ENCODE results near the gene FAM163B. TPM values are rescaled to one million over a fixed set of nuclear protein-coding genes. Genes with fewer than 3 reads are reported as not detected.

The FAM163B gene
- polyA plus RNA-seq, 1 of the 3 experiments (the other 2 are of a cell fraction) = 0.05 TPM

DNA sequence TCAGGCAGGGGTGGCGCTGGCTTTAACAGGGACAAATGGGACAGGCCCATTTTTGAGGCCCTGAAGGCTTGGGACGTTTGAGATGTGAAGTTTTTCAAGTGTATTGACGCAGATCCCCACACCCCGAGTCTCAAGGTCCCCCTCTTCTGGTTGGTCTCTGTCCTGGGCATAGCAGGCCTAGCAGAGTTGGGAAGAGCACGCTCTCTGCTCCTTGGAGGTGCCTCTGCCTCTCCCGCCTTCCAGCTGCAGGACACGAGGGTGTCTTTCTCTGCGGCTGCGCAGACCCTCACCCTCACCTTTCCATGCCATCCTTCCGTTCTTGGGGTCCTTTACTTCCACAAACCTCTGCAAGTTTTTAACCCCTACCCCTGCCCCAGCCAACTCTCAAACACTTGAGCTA lies 56.1 kb downstream of the FAM163B start:
- no peak for TF ChIP-seq FOXJ3 (CRISPR knock-in tag; IDR thresholded peaks at IDR 0.05)
- H2AFZ ChIP-seq (ENCODE audit: low read depth) = no peak overlapping the region
- no peak overlapping the region for H3K9ac ChIP-seq
- H3K4me2 ChIP-seq = no peak overlapping the region
- 84% methylated on average over 6 of the region's 10 CpGs for WGBS (ENCODE audit: low lambda C conversion rate)
- H4K20me1 ChIP-seq (ENCODE audit: insufficient read depth) = no peaks in the 10 kb centered on the region
- no peaks in the 10 kb centered on the region for H3K36me3 ChIP-seq (replicated peaks in 1 of 2; ENCODE audit: control insufficient read depth in 1 of 2, insufficient read depth in 2 of 2, low read length in 1 of 2)
- H3K4me3 ChIP-seq (ENCODE audit: low read depth in 2 of 2, low read length in 1 of 2) = no peak overlapping the region
- H3K4me1 ChIP-seq (ENCODE audit: control insufficient read depth in 1 of 2, insufficient read depth in 2 of 2, low read depth in 1 of 2, low read length in 1 of 2) = peaks cover 6 to 30% of the 10 kb centered on the region in 2 experiments
- H3K27me3 ChIP-seq (ENCODE audit: insufficient read depth) = no peaks in the 10 kb centered on the region
- H3K27ac ChIP-seq (ENCODE audit: low read depth in 2 of 2, low read length in 1 of 2) = no peak overlapping the region; a peak in 1 of 4 replicates
- peaks cover 2% of the 10 kb centered on the region for H3F3A ChIP-seq (replicated peaks; ENCODE audit: insufficient read depth)
- no peaks in the 10 kb centered on the region for H3K79me2 ChIP-seq (ENCODE audit: insufficient read depth)
- ChIA-PET CTCF (interaction anchor here (0.6 to 1.1 kb wide), 5 partner anchors 8 to 76 kb away, joined by 3 to 4 read pairs (median 3); no protein-coding TSS in a partner anchor), POLR2A (no interaction called here)
- DNase-seq = no peak
- H3K9me2 ChIP-seq = no peaks in the 10 kb centered on the region
- no peaks in the 10 kb centered on the region for H3K9me3 ChIP-seq

DNA sequence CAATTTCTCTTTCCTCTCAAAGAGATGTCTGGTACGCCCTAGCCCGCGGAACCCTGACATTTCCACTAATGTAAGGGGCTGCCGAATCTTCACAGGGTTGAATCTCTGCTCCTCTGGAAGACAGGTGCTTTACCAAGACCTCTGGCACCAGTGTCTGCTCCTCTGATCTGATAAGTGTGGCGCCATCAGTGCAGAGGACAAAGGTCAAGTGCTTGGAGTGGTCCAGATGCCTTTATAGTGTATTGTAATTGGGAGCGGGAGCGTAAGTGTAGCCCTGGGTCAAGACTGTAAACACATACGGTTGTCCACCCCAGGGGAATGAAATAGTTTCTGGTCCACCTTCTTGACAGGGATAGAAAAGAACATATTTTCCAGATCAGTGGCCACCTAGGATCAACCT lies 57.0 kb downstream of the FAM163B start:
- ChIA-PET CTCF (interaction anchor here (1.0 to 1.7 kb wide), 2 partner anchors 9 kb away, joined by 3 to 4 read pairs; no protein-coding TSS in a partner anchor), POLR2A (no interaction called here)
- Histone ChIP-seq H3K4me1 (ENCODE audit: control insufficient read depth in 1 of 2, insufficient read depth in 2 of 2, low read depth in 1 of 2, low read length in 1 of 2) (peaks cover 0 to 21% of the 10 kb centered on the region in 2 experiments; a peak in 1 of 4 replicates), H3F3A (replicated peaks; ENCODE audit: insufficient read depth) (no peaks in the 10 kb centered on the region), H2AFZ (ENCODE audit: low read depth) (no peak overlapping the region), H4K20me1 (ENCODE audit: insufficient read depth) (no peaks in the 10 kb centered on the region), H3K4me3 (ENCODE audit: low read depth in 2 of 2, low read length in 1 of 2) (no peak overlapping the region), H3K9ac (no peak overlapping the region), H3K36me3 (replicated peaks in 1 of 2; ENCODE audit: control insufficient read depth in 1 of 2, insufficient read depth in 2 of 2, low read length in 1 of 2) (no peaks in the 10 kb centered on the region), H3K9me3 (no peaks in the 10 kb centered on the region), H3K4me2 (no peak overlapping the region), H3K27me3 (ENCODE audit: insufficient read depth) (no peaks in the 10 kb centered on the region), H3K79me2 (ENCODE audit: insufficient read depth) (no peaks in the 10 kb centered on the region), H3K27ac (ENCODE audit: low read depth in 2 of 2, low read length in 1 of 2) (peak overlapping the region in 1 of 2 experiments; percentile 39; a peak in 1 of 4 replicates), H3K9me2 (no peaks in the 10 kb centered on the region)
- WGBS (ENCODE audit: low lambda C conversion rate) = 87% methylated on average over 8 of the region's 8 CpGs
- DNase-seq = no peak
- TF ChIP-seq JUND (IDR thresholded peaks at IDR 0.05) (no peak), SMC3 (IDR thresholded peaks at IDR 0.05; ENCODE audit: low read depth, low read length) (no peak)

DNA sequence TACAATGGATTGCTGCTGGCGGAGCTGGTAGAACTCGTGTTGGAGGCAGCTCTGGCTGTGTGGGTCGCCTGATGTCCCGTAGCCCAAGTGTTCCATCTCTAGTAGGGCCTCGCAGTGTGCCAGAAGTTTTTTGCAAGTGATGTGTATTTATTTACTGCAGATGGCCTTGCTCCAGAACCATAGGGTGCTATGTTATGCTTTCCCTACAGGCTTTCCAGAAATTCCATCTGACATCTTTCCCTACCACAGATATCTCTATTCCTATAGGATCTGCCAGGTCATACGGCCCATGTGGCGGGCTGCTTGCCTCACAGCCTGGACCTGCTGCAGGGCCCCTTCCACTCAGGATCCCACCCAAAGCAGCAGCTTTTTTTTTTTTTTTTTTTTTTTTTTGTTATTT lies 57.7 kb downstream of the FAM163B start:
- H4K20me1 ChIP-seq (ENCODE audit: insufficient read depth) = no peaks in the 10 kb centered on the region
- no peak overlapping the region; a peak in 1 of 4 replicates for H3K27ac ChIP-seq (ENCODE audit: low read depth in 2 of 2, low read length in 1 of 2)
- POLR2A ChIA-PET = no interaction called here
- H3K4me1 ChIP-seq (ENCODE audit: control insufficient read depth in 1 of 2, insufficient read depth in 2 of 2, low read depth in 1 of 2, low read length in 1 of 2) = peaks cover 0 to 18% of the 10 kb centered on the region in 2 experiments; a peak in 1 of 4 replicates
- H3F3A ChIP-seq (replicated peaks; ENCODE audit: insufficient read depth) = no peaks in the 10 kb centered on the region
- H3K4me2 ChIP-seq = no peak overlapping the region
- H3K79me2 ChIP-seq (ENCODE audit: insufficient read depth) = no peaks in the 10 kb centered on the region
- no peak for DNase-seq
- H3K9ac ChIP-seq = no peak overlapping the region
- H3K9me2 ChIP-seq = no peaks in the 10 kb centered on the region
- WGBS (ENCODE audit: low lambda C conversion rate) = 67% methylated on average over 7 of the region's 7 CpGs
- no peaks in the 10 kb centered on the region for H3K27me3 ChIP-seq (ENCODE audit: insufficient read depth)
- H3K36me3 ChIP-seq (replicated peaks in 1 of 2; ENCODE audit: control insufficient read depth in 1 of 2, insufficient read depth in 2 of 2, low read length in 1 of 2) = no peaks in the 10 kb centered on the region
- H2AFZ ChIP-seq (ENCODE audit: low read depth) = no peak overlapping the region
- TF ChIP-seq, protein P1, sequence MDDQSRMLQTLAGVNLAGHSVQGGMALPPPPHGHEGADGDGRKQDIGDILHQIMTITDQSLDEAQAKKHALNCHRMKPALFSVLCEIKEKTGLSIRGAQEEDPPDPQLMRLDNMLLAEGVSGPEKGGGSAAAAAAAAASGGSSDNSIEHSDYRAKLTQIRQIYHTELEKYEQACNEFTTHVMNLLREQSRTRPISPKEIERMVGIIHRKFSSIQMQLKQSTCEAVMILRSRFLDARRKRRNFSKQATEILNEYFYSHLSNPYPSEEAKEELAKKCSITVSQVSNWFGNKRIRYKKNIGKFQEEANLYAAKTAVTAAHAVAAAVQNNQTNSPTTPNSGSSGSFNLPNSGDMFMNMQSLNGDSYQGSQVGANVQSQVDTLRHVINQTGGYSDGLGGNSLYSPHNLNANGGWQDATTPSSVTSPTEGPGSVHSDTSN (IDR thresholded peaks at IDR 0.05) = no peak
- no peak for TF ChIP-seq CHD2 (IDR thresholded peaks at IDR 0.05; ENCODE audit: low read length, partially characterized antibody)
- H3K4me3 ChIP-seq (ENCODE audit: low read depth in 2 of 2, low read length in 1 of 2) = no peak overlapping the region
- H3K9me3 ChIP-seq = no peaks in the 10 kb centered on the region
- CTCF ChIA-PET = interaction anchor here (0.7 to 1.7 kb wide), 3 partner anchors 9 to 20 kb away, joined by 3 to 4 read pairs (median 3); no protein-coding TSS in a partner anchor

All from SK-N-SH (cell line).